ENCODE results near the gene OR10H4.

DNA sequence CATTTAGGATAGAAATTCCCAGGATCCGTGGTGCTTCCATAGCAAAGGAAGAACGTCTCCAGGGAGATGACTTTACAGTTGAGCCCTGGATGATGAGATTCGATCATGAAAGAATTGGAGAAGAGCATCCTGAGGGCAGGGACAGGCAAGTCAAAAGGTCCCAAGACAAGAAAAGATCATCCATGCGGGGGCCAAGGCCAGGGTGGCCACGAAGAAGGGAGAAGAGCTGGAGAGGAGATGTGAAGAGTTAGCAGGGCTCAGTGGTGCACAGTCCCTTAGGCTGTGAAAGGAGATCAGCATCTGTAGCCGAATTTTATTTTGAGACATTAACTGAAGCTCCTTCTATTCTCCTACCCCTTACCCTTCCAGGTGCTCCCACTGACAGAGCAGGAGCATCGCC, 28.9 kb downstream of the OR10H4 start:
- TF ChIP-seq CTCF (IDR thresholded peaks at IDR 0.05): no peak
- no peak for TF ChIP-seq POLR2A (IDR thresholded peaks at IDR 0.05)
